Panc1 (cell line): ENCODE results near the gene FN3KRP. TPM values are rescaled to one million over a fixed set of nuclear protein-coding genes. Genes with fewer than 3 reads are reported as not detected.

Experiments used
- ATAC-seq: fragments of 200-7000 bp; cut with Tn5 transposase; 2 replicates; pipeline ENCODE4 v1.9.1; 2020; ENCODE audit warnings: mild to moderate bottlenecking, moderate library complexity
- BruUV-seq: library from RNA; stranded (reverse); fragments of 400-500 nt; replicated peaks from 2 replicates; lab custom pipeline; 2021; lab: Mats Ljungman, UMichigan
- CTCF ChIA-PET: fragments of 300-600 bp; sonication (Branson Sonifier 250); formaldehyde crosslinking; loops from one replicate; lab custom pipeline; 2022; ENCODE audit warnings: antibody characterized with exemption; lab: Charles Lee
- POLR2A ChIA-PET: fragments of 300-600 bp; sonication (Branson Sonifier 250); formaldehyde crosslinking; loops from one replicate; lab custom pipeline; 2022; ENCODE audit warnings: antibody characterized with exemption; lab: Charles Lee
- DNase-seq: peaks from one replicate; pipeline ENCODE4 v3.0.0-alpha.2; 2010; ENCODE audit warnings: low read depth, low spot score
- H3K27ac ChIP-seq: 2 replicates; pipeline ENCODE4 v1.5.1; 2011; ENCODE audit warnings: mild to moderate bottlenecking, low read length, inconsistent platforms
- H3K27me3 ChIP-seq: fragments of 200-500 bp; sonication (Bioruptor generic); 2 replicates; pipeline ENCODE4 v1.6.0; 2014; ENCODE audit warnings: low read length, inconsistent platforms; ENCODE audit not compliant: control insufficient read depth, insufficient read depth
- H3K36me3 ChIP-seq: fragments of 200-500 bp; sonication (Bioruptor generic); 2 replicates; pipeline ENCODE4 v1.5.1; 2014; ENCODE audit warnings: inconsistent platforms, mild to moderate bottlenecking, low read length, moderate library complexity; ENCODE audit not compliant: control insufficient read depth, insufficient read depth
- H3K4me1 ChIP-seq: 2 replicates; pipeline ENCODE4 v1.5.1; 2011; ENCODE audit warnings: inconsistent platforms, mild to moderate bottlenecking, low read length, moderate library complexity; ENCODE audit not compliant: control insufficient read depth, insufficient read depth
- H3K4me3 ChIP-seq, 2 experiments: 2 replicates each; pipeline ENCODE4 v1.5.1; 2011 to 2012; ENCODE audit warnings: low read depth in 2 of 2, low read length in 2 of 2, mild to moderate bottlenecking in 2 of 2, inconsistent platforms in 1 of 2, moderate library complexity in 1 of 2
- H3K9me3 ChIP-seq: fragments of 200-500 bp; sonication (Bioruptor generic); 2 replicates; pipeline ENCODE4 v1.5.1; 2014; ENCODE audit warnings: low read depth, mild to moderate bottlenecking, inconsistent platforms, low read length, moderate library complexity; ENCODE audit not compliant: control insufficient read depth, insufficient read depth
- CTCF ChIP-seq: fragments of 450-650 bp; IDR thresholded peaks from 2 replicates; pipeline ENCODE4 v1.5.1; 2017; ENCODE audit warnings: mild to moderate bottlenecking
- POLR2AphosphoS5 ChIP-seq: IDR thresholded peaks from 2 replicates; pipeline ENCODE4 v1.6.1; 2012; ENCODE audit warnings: mild to moderate bottlenecking, low read depth, low read length, moderate library complexity
- REST ChIP-seq, 2 experiments: IDR thresholded peaks; 2 replicates each; pipeline ENCODE4 v1.6.1; 2011 to 2012; ENCODE audit warnings: low read depth in 2 of 2, control low read depth in 1 of 2, low read length in 1 of 2, mild to moderate bottlenecking in 1 of 2, moderate library complexity in 1 of 2; ENCODE audit not compliant: insufficient read depth in 1 of 2
- SIN3A ChIP-seq: IDR thresholded peaks from 2 replicates; pipeline ENCODE4 v1.6.1; 2012; ENCODE audit warnings: low read depth, mild to moderate bottlenecking, low read length, moderate library complexity, borderline replicate concordance; ENCODE audit not compliant: insufficient read depth
- TCF7L2 ChIP-seq: IDR thresholded peaks from 2 replicates; pipeline ENCODE4 v1.6.1; 2011; ENCODE audit warnings: mild to moderate bottlenecking, low read depth, low read length, inconsistent platforms
- in situ Hi-C: cut with HindIII; loops from 2 replicates; pipeline ENCODE4 v1.10.0; 2016; ENCODE audit warnings: low sequenced_read_pairs, low pct_unique_long_range_greater_than_20kb
- intact Hi-C: fragments of 100-400 bp; cut with micrococcal nuclease; formaldehyde crosslinking; loops from one replicate; pipeline ENCODE4 v1.10.0; 2022; ENCODE audit not compliant: unreplicated experiment
- total RNA-seq: library from RNA; stranded (reverse); gene quantifications from one replicate; pipeline ENCODE4 v1.2.1, GENCODE V29; 2021; ENCODE audit not compliant: unreplicated experiment

Gene FN3KRP
- total RNA-seq, 1 experiment from 2014 or later: 41.0 TPM

- H3K36me3 ChIP-seq: no peaks in the 10 kb centered on the region
- BruUV-seq: no TSS peak
- H3K9me3 ChIP-seq: no peaks in the 10 kb centered on the region
- in situ Hi-C loops (no loop called here), intact Hi-C loops (no loop called here)
- no peak for DNase-seq
- no peak for TF ChIP-seq TCF7L2
- no peak for TF ChIP-seq POLR2AphosphoS5
- TF ChIP-seq REST (IDR thresholded peaks at IDR 0.05; ENCODE audit: insufficient read depth in 1 of 2, low read depth in 2 of 2, low read length in 1 of 2): no peak
- TF ChIP-seq SIN3A: no peak
- TF ChIP-seq CTCF: no peak
- no peak overlapping the region for H3K27ac ChIP-seq
- ChIA-PET POLR2A (no interaction called here), CTCF (no interaction called here)
- H3K27me3 ChIP-seq: no peaks in the 10 kb centered on the region
- ATAC-seq: no peak
- no peaks in the 10 kb centered on the region for H3K4me1 ChIP-seq
- H3K4me3 ChIP-seq: no peak overlapping the region
These were observed 29.9 kb upstream of the FN3KRP start for GRCh38 chr17:82686366-82687324.

- in situ Hi-C loops: no loop called here
These were observed 29.1 kb upstream of the FN3KRP start for GRCh38 chr17:82687375-82687861.

More at GRCh38 chr17:82687375-82687861, 29.1 kb upstream of the FN3KRP start:
- ATAC-seq: peak; percentile 59; the same call in 1 of the 2 replicates
- intact Hi-C loops: no loop called here
- no peaks in the 10 kb centered on the region for H3K27me3 ChIP-seq
- DNase-seq: no peak
- no peak for TF ChIP-seq CTCF
- no peak for TF ChIP-seq TCF7L2
- TF ChIP-seq REST (IDR thresholded peaks at IDR 0.05; ENCODE audit: insufficient read depth in 1 of 2, low read depth in 2 of 2, low read length in 1 of 2): no peak
- TF ChIP-seq POLR2AphosphoS5: no peak
- TF ChIP-seq SIN3A: no peak
- no peaks in the 10 kb centered on the region for H3K36me3 ChIP-seq
- CTCF ChIA-PET: interaction anchor here (0.7 kb wide), 1 partner anchor 21 kb away, joined by 3 read pairs; no protein-coding TSS in a partner anchor
- no peaks in the 10 kb centered on the region for H3K4me1 ChIP-seq
- H3K27ac ChIP-seq: no peak overlapping the region; the same call in 1 of the 2 replicates
- H3K9me3 ChIP-seq: no peaks in the 10 kb centered on the region
- POLR2A ChIA-PET: no interaction called here
- no TSS peak for BruUV-seq
- no peak overlapping the region for H3K4me3 ChIP-seq
